HG02571 (cell line): ENCODE data around the gene MAPK12.

Source experiments
- ATAC-seq: cut with Tn5 transposase; IDR thresholded peaks from one replicate; pipeline ENCODE4 v1.9.1; 2021; ENCODE audit warnings: mild to moderate bottlenecking, moderate library complexity; ENCODE audit not compliant: unreplicated experiment

MAPK12 gene

DNA sequence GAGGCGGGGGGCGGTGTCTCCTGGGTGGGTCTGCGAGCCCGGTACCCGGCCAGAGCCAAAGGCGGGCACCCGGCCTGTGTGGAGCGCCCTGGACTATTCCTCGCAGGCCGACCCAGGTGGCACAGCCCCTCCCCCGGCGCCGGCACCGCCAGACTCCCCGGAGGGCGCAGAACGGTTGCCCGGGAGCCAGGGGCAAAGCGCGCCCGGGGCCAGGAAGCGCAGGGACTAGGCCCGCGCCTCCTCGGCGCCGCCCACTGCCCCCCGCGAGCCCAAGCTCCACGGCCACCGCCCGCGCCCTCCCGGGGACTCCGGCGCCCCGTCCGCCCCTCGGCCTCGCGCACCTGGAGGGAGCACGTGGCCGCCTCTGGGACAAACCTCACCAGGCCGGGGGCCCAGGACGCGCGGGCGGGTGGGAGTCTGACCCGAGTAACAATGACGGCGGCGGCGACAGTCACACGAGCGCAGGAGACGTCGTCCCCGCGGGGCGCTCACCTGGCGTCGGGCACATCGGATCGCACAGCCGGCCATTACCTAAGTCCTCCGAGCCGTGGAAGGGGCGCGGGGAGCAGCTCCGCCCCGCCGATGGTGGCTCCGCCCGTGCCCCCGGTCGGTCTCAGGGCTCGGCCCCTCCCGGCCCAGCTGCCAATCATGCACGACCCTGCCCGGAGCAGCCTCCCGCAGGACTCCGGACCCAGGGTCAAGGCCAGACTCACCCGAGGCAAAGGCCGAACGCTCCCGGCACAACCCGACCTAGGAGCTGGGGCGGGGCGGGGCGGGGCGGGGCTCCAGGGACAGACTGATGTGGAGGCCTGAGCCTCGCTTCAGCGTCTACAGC lies 38.5 kb upstream of the MAPK12 start:
- no peak for ATAC-seq

DNA sequence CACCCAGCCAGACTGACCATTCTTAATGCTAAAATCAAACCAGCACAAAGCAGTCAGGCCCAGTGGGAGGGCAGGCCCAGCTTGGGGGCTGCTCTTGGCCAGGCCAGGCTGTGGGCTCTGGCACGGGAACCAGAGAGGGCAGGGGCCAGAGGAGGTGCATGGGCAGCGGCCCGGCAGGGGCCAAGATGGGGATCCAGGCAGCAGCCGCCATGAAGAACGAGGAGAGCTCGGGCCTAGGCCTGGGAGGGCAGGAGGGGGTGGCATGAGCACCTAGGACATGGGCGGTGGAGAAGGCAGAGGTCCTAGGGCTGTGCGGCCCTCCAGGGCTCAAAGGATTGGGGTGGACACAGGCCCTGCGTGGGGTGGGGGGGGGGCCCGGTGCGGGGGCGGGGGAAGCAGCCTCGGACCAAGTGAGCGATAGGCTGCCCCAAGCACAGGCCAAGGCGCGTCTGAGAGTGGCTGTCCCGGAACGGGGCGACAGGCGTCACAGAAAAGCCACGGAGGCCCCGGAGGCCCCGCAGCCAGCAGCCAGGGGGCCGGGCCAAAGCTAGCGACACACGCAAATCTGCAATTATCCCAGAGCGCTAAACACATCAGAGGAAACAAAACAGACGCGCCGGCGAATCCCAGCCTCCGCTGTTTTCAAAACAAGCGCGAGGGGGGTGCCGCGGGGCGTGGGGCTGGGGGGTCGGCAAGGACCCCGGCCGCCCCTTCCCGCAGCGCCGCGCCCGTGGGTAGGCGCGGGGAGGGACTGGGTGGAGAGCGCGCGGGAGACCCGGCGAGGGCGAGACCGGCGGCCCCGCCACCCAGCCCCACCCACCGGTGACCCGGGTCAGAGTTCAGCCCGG lies 37.7 kb upstream of the MAPK12 start:
- ATAC-seq = no peak

DNA sequence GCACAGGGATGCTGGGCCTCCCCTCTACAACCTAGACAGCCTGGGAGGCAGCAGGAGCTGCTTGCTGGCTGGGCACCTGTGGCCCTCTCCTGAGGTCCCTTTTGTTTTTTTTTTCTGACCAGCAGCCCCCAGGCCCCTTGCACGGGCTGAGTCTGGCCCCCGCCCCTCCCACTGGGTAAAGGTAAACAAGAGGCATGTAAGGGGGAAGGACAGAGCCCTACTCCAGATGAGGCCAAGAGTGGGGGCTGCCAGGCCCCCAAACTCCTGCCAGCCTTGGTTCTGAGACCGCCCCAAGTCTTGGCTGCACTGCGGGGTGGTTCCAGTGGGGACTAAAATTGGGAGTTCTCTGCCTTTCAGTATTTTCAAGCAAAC lies 36.8 kb upstream of the MAPK12 start:
- ATAC-seq = no peak

DNA sequence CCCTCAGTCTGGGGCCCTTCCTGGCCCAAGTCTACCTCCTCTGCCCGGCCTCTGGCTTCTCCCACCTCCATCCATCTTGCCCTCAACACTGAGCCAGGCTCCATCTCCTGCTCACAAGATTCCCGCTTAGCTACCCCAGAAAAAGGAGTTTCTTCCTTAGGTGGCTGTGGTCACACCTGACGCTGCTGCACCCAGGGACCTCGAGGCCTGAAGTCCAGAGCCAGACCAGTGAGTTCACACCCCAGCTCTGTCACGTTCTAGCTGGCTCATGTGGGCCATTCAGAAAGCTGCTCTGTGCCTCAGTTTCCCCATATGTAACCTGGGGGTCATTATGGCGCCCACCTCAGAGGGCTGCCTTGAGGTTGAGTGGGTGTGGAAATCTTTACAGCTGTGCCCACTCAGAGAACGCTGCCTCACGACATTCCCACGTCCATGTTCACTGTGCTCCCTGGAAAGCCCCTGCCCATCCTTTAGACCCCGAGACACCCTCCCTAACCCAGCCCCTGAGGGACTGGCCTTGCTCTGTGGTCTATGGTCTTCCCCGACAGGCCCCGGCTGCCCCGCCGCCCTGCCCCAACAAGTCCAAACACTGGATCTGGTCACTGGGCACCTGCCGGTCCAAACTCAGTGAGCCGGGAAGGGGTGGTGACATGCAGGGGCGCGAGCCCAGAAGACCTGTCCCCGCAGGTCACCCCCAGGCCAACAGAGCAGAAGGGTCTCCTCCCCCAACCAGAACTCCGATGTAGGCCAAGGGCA lies 36.2 kb upstream of the MAPK12 start:
- ATAC-seq = no peak

DNA sequence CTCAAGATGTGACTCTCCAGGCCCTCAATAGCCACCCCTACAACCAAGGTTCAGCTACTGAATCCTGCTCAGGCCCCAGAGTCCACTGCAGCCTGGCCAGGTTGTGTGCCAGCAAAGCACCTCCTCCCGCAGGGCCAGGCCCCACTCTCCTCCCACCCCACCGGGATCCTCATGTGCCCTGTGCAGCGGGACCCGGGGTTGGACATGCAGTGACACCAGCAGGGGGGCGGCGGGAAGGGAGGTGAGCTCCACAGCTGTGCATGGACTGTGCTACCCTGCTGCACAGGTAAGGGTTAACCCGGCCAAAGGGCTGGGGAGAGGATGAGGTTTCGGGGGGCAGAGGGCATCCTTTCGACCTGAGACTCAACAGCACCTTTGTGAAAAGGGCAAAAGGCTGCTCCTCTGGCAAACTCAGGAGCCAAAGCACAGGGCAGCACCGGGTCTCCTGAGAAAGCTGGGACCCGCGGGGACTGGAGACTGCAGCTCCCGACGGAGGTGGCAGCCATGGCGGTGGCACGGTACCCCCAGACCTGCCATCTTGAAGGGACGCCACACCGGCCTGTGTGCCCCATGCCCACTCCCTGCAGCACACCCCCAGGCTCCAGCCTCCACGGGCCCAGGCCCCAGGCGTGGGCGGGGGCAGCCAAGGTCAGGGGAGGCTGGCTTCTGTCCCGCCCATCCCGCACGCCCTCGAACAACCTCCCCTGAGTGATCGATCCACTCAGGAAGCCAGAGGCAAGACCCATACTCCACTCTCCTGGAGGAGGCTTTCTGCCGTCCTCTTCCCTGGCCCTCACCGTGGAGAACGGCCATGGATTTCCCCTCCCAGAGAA lies 35.4 kb upstream of the MAPK12 start:
- ATAC-seq = no peak

DNA sequence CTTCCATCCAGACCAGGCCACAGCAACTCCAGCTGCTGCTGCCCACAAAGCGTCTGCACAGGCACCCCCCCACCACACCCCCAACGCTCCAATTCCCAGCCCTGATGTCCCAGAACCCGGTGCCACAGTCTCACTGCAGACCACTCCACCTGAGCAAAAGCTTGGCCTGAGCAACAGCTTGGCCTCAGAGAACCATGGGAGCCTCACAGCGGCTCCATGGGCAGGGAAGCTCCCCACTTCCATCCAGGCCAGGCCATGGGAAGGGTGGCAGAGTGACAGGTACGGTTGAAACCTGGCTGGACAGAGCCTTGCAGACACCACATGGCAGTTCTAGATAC lies 32.8 kb upstream of the MAPK12 start:
- no peak for ATAC-seq

DNA sequence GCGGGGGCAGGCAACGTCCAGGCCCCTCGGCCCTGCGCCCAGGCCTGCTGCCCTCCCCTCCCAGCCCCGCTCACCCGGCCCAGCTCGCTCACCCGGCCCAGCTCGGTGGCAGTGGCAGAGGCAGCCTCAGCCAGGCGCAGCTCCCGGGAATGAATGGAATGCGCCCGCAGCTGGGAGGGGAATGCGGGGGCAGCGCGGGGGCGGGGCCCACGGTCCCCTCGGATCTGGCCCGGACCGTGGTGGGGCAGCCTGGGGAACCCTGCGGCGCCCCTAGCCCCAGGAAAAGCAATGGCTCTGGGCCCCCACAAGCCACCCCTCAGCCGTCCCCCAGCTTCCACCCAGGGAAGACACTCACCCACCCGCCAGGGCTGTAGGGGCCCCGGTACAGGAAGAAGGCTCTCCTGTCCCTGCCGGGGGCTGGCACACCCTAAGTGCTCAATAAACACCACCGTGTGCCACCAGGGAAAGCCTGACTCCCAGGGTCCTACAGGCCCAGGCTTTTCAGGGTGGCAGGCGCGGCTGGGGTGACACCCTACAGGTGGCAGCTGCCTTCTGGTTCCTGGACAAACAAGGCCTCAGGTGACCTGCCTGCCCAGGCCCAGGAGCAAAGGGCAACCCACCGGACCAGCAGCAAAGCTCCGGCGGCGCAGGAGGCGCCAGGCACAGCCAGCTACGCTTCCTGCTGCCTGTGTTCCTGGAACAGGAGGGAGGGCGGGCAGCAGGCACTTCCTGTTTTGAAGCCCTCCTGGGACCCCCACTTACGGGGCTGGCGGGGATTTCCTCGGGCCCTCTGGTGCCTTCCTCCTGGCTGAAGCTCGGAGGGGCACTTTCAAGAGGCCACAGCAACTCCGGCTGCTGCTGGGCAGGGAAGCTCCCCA lies 32.2 kb upstream of the MAPK12 start:
- ATAC-seq = no peak

DNA sequence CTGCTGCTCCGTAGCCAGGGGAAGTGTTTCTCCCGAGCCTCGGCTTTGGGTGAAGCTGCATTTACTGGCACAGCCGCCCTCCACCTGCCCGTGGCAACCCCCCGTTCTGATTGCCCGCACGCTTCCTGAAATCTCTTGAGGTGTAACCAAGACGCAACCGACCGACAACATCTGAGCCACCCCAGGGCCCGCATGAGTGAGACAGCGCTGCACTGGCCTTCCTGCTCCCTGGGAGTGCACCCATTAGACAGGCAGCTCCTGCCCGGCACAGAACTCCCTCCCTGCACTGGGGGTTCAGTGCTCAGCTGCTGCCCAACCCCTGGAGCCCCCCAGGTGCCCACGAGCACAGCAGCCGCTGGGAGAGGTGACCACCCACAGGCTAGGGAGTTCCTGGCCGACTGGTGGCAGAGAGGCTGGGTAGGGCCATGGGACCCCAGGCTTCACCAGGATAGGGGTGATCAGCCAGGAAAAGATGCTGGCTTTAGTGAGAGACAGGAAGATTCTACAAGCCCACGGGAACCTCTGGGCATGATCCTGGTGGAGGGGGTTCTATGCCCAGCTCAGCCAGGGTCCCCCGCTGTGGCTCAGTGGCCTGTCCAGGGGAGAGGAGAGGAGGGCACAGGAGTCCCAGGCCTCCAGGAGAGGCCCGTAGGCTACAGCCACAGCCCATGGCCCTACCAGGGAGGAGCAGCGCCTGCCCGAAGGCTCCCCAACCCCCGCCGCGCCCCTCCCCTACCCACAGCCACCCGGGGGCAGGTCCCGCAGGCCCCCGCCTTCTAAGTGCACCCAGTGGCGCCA lies 31.4 kb upstream of the MAPK12 start:
- ATAC-seq = no peak

DNA sequence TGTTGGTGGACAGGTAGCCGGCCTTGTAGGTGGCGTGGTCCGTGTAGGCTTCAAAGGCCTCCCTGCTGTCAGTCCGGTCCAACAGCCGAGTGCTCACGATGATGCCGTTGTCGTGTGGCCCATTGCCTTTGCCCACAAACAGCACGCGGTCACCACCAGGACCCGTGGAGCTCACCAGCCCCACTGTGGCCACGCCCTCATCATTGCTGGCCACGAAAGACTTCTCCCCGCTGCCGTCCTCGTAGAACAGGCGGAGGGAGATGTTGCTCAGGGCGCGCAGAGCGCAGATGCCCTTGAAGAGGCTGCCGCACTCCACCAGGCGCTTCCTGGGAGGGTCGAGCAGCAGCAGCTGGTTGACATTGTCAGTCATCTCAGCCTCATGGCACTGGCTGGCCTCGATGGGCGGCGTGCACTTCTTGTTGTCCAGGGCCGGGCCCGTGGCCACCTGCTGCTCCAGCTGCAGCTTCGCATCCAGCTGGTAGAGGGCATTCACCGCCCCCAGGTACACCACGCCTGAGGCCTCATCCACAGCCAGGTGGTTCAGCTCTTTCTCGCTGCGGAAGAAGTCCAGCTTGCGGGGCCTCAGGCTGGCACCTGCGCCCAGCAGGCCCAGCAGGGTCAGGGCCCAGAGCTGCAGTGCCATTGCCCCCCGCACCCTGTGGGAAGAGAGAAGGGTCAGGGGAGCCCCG lies 28.6 kb upstream of the MAPK12 start:
- no peak for ATAC-seq

DNA sequence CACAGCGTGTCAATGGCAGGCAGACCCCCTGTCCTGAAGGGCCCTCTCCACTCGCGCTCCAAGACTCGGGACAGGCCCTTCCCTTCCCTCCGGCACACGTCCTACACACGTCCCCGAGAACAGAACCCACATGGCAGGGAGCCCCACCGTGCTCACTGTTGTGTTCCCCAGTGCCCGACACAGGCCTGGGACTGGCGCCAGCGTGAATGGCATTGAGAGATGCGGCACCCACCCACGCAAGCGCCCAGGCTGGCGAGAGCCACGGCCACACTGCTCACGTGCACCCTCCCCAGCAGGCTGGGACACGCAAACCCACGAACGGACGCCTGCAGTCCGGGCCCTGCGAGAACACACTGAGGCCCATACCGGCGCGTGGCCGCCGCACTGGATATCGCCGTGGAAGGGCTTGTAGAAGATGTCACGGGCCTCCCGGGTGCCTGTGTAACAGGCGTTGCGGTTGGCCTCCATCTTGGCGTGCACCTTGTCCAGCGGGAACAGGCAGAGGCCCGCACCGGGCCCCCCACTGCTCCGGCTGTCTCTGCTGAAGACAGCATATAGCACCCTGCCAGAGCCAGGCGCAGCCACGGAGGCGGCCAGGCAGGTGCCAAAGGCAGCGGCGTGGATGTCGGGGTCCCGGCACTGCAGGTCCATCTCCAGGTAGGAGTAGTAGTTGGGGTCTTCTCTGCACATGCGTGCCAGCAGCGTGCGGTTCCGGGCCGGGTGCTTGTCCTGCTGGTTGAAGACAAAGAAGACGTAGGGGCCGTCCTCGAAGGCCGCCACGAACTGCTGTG lies 27.9 kb upstream of the MAPK12 start:
- no peak for ATAC-seq

DNA sequence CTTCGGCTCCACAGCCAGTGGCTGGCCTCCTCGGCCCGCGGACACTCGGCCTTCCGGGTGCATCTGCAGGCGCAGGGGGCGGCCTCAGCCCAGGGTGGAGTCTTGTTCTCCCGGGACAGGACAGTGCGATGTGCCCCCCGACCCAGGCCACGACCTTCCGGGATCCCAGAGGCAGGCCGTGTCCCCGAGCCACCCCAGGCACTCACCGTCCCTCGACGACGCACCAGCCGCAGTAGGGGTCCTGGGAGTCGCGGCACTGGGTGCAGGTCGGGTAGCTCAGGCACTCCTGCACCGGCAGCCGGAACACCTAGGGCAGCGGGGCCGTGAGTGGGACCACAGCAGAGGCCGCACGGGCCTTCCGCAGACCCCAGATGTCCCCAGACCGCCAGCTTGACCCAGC lies 26.2 kb upstream of the MAPK12 start:
- ATAC-seq = no peak

DNA sequence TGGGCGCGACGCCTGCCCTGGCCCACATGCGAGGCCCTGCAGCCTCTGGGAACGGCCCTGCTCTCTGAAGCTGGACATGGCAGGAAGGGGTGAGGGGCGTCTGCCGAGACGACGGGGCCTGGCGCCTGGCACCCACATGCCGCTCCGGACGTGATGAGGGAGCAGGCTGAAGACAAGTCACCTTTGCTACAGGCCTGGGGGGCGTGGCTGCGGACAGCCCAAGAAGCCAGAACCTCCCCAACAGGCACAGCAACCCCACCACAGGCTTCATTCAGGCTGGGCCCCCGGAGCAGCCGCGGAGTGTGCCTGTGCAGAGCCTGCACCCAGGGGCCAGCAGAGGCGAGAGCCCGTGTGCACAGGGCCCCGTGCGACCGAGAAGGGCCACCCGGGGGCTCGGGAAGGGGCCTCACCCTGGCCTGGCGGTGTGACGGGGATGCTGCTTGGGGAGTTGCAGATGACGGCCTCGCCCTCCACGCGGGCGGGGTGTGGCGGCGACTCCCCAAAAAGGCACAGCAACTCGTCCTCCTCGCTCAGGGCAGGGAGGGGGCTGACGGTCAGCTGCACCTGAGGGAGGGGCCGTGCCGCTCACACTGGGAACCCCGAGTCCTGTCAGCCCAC lies 25.3 kb upstream of the MAPK12 start:
- no peak for ATAC-seq

DNA sequence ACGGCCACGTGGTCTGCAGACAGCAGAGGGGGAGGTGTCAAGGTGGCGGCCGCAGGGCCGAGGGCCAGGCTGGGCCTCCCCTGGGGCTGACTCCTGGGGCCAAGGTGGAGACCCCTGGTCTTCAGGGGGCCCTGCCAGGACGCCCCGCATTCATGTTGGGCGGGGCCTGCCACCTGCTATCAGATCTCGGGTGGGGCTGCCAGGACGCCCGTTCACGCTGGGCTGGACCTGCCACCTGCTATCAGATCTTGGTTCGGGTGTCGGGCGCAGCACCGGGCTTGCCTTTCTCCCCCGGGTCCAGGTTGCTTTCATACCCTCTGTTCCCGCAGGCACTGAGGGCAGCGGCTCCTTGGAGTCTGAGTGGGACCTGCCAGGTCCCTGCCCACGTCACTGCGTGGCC lies 24.8 kb upstream of the MAPK12 start:
- no peak for ATAC-seq

DNA sequence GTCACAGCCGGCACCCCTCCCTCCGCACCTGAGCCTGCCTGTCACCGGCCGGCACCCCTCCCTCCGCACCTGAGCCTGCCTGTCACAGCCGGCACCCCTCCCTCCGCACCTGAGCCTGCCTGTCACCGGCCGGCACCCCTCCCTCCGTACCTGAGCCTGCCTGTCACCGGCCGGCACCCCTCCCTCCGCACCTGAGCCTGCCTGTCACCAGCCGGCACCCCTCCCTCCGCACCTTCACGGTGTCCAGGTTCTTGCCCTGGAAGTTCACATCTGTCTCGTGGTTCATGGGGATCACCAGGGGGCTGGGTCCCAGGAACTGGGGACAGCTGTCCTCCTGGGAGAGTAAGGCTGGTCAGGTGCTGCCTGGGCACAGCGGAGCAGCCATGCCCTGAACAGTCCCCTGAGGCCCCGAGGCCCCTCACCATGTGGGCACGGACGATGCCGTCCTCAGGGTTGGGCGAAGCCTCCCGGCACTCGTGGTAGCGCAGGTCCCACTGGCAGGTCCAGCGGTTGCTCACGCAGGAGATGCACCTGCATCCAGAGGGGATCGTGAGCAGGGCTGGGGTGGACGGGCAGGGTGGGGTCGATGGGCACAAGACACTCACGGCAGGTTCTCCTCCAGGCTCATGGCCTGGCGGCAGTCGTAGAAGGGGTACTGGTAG lies 24.2 kb upstream of the MAPK12 start:
- no peak for ATAC-seq

DNA sequence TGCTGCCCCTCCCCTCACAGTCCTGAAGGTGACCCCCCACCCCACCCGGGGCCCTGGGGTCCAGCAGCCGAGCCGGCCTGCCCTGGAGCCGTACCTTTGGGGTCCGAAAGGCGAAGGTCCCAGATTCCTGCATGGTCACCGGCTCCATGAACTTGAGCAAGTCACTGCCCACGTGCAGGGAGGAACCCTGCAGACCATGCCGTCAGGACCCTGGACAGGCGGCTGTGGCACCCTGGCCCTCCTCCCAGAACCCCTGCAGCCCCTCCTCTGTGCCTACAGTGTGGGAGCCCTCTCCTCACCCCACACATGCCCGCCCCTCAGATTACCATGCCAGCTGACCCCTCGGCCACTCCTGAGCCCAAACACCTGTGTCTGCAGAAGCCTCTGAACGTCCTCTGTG lies 23.0 kb upstream of the MAPK12 start:
- ATAC-seq = no peak

DNA sequence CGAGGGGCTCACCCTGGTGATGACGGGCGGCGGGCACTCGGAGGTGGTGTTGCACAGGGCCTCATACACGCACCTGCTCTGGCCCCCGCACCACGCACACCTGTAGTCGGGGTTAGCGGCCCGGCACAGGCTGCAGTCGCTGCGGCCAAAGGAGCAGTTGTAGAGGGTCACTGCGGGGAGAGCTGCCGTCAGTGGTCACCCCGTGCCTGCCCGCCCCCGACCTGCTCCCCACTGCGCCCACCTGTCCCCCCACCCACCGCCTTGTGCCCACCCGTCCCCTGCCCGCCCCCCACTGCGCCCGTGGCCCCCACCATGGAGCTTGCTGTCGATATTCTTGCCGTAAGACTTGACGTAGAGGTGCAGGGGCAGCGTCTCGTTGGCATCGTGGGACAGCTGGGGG lies 22.3 kb upstream of the MAPK12 start:
- ATAC-seq = no peak
